ENCODE data around the gene TMC1. TPM values are rescaled to one million over a fixed set of nuclear protein-coding genes. Genes with fewer than 3 reads are reported as not detected.
A peak's percentile ranks its signal among the peaks of the same experiment; 100 is the strongest.
"Not testable (repeated sequence)": the region's sequence is repeated elsewhere in the genome, so short reads cannot be mapped to it uniquely, and the experiment has no call there.

TMC1 gene
- polyA plus RNA-seq (2012; ENCODE audit: insufficient read depth, insufficient read length), result not detected

DNA sequence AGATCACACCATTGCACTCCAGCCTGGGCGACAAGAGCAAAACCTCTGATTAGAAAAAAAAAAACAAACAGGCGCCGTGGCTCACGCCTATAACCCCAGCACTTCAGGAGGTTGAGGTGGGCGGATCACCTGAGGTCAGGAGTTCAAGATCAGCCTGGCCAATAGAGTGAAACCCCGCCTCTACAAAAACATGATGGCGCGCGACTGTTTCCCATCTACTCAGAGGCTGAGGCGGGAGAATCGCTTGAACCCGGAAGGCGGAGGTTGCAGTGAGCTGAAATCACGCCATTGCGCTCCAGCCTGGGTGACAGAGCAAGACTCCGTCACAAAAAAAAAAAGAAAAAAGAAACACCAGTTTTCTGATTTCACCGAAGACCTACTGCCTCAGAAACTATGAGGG, at the start of gene TMC1:
TMC1 (plus strand) TSS at position 193 of the 400 bp plus-strand sequence. CDS start 127,041 bp downstream, outside the sequence.
- H3K4me3 ChIP-seq (ENCODE audit: low read length); DNase-seq (ENCODE audit: low read depth, low spot score): not testable (repeated sequence)

DNA sequence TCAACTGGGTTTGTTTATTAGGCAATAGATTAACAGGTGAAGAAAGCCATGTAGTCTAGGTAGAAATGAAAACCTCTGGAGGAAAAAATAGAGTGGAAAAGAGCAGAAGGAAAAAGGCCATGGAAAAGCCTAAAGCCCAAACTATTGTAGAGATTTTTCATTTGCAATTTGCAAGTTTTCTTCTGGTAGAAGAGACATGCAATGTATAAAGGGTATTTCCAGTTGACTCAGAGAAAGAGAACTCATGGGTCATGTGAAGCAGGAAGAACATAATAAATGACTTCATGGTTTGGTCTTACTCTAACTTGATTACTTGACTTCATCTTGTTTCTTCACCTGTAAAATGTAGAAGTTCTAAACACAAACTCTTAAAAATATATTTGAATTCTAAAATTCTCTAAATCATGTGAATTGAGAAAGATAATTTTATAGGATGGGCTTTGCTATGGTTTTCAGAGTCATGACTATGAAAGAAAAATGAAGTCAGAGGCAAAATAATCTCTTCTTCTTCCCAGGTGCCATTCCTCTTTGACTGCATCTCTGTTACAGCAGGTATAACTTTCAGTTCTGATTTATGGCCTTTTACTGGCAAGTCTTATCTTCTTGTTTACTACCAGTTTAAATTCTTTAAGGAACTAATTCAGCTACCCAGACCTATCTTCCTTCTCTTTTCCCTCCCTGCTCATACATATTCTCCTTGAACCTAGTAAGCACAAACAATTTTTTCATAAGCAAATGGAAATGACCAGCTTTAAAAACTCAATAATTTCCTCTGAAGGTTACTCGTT, 47.7 kb upstream of the TMC1 start:
- H3K4me3 ChIP-seq (ENCODE audit: low read length), result no peak overlapping the region
- no peak for DNase-seq (ENCODE audit: low read depth, low spot score)

GRCh38 chr9:72474676-72475075, 46.7 kb upstream of the TMC1 start:
- no peak for DNase-seq (ENCODE audit: low read depth, low spot score)
- H3K4me3 ChIP-seq (ENCODE audit: low read length), result no peak overlapping the region

DNA sequence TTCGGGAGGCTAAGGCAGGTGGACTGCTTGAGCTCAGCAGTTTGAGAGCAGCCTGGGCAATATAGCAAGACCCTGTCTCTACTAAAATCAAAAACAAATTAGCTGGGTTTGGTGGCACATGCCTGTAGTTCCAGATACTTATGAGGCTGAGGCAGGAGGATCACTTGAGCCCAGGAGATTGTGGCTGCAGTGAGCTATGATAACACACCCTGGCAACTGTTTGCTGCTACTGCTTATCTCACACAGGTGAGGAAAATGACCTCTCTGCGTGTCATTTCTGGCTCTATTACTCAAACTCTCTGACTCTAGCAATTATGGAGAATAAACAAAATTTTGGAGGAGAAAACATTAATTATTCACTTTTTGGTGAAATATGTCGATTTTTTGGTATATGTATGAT, 45.3 kb upstream of the TMC1 start:
- no peak for DNase-seq (ENCODE audit: low read depth, low spot score)
- H3K4me3 ChIP-seq (ENCODE audit: low read length), result no peak overlapping the region

- H3K4me3 ChIP-seq (ENCODE audit: low read length), result no peak overlapping the region
- no peak for DNase-seq (ENCODE audit: low read depth, low spot score)
Observed at GRCh38 chr9:72476617-72477437, 44.6 kb upstream of the TMC1 start.

DNA sequence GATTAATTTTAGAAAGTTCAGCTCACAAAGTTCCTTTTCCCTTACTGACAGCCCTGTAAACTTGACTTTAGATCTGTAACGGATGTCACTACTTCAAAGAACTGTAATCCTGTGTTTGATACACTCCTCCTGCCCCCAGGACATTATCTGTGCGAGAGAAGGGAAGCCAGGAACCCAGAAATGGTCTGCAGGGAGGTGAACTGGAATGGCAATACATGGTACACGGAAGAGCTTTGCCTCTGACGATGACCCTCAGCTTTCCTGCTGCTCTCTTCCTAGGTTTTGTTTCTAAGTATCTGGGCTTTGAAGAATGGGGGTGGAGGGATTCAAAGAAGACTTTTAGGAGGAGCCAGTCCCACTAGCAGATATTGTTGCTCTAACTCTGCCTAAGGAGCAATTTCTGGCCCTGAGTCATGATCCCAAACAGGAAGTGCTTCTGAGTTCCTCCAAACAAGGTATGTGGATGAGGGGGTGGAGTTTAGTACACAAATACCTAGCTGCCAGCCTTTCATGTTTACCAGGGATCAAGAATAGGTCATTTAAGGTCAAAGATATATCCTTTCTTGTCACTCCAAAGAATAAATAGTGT, 43.4 kb upstream of the TMC1 start:
- peak; percentile 19 for DNase-seq (ENCODE audit: low read depth, low spot score)

DNA sequence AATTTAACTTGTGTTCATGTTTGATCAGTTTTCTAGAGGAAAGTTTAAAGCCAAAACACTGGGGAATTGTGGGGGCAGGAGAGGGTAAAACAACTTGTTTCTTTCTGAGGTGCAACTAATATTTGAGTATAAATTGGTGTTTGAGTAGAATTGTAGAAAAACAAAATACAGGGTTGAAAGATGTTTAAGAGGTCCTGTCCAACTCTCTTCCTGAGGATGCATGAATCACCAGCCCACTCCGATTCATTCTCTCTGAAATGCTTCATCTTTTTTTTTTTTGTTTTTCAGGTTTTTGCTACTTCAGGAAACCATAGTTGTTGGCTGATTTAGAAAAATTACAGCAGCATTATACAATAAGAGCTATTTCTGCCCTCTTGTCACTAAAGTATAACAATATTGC, 42.4 kb upstream of the TMC1 start:
- DNase-seq (ENCODE audit: low read depth, low spot score), result no peak
- H3K4me3 ChIP-seq (ENCODE audit: low read length), result no peak overlapping the region

More for the DNA sequence above, 43.4 kb upstream of the TMC1 start:
- H3K4me3 ChIP-seq (ENCODE audit: low read length), result no peak overlapping the region

DNA sequence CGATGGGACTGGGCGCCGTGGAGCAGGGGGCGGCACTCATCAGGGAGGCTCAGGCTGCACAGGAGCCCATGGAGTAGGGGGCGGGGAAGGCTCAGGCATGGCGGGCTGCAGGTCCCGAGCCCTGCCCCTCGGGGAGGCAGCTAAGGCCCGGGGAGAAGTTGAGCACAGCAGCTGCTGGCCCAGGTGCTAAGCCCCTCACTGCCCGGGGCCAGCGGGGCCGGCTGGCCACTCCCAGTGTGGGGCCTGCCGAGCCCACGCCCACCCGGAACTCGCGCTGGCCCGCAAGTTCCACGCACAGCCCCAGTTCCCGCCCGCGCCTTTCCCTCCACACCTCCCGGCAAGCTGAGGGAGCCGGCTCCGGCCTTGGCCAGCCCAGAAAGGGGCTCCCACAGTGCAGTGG, 41.1 kb upstream of the TMC1 start:
- DNase-seq (ENCODE audit: low read depth, low spot score); H3K4me3 ChIP-seq (ENCODE audit: low read length): not testable (repeated sequence)

- H3K4me3 ChIP-seq (ENCODE audit: low read length), result no peak overlapping the region
- no peak for DNase-seq (ENCODE audit: low read depth, low spot score)
Observed at GRCh38 chr9:72480921-72481320, 40.5 kb upstream of the TMC1 start.

GRCh38 chr9:72485821-72486593, 35.4 kb upstream of the TMC1 start:
- DNase-seq (ENCODE audit: low read depth, low spot score), result no peak
- H3K4me3 ChIP-seq (ENCODE audit: low read length), result no peak overlapping the region

- no peak for DNase-seq (ENCODE audit: low read depth, low spot score)
- no peak overlapping the region for H3K4me3 ChIP-seq (ENCODE audit: low read length)
Observed at GRCh38 chr9:72486594-72486955, 34.8 kb upstream of the TMC1 start.

GRCh38 chr9:72487665-72488064, 33.7 kb upstream of the TMC1 start:
- DNase-seq (ENCODE audit: low read depth, low spot score); H3K4me3 ChIP-seq (ENCODE audit: low read length): not testable (repeated sequence)

DNA sequence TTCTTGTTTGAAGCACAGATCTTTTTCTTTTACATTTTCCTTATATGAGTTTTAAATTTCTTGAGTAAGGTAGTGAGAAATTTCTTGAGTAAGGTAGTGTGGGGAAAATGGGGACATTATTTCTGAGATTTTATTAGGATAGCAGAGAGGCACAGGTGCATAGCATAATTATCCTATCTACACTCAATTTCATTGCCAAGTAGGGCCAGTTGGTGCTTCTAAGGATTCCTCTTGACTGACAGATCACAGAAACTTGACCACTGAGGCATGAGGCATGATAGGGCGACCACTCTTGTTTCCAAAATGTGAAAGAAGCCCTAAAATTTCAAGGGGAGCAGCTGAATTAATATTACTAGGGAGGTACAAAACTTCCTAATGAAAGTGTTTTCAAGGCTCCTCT, 31.4 kb upstream of the TMC1 start:
- DNase-seq (ENCODE audit: low read depth, low spot score), result no peak
- H3K4me3 ChIP-seq (ENCODE audit: low read length), result no peak overlapping the region

GRCh38 chr9:72491242-72491641, 30.2 kb upstream of the TMC1 start:
- H3K4me3 ChIP-seq (ENCODE audit: low read length), result no peak overlapping the region
- no peak for DNase-seq (ENCODE audit: low read depth, low spot score)

DNA sequence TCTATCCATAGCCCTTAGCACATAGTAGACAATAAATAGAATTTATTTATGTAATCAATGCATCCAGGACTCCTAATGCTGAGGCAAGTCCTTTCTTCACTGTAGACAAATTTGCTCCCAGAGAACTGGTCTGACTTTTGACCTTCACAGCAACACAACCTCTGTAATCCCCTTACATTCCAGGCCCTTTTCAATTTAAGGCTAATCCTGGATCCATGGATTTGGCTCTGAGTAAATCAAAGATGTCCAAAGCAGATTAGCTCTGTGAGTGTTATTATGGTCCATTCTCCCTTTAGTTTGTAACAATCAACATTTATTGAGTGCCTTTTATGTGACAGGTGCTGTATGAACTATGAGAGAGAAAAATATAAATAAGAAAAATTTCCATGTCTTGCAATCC, 27.4 kb upstream of the TMC1 start:
- no peak overlapping the region for H3K4me3 ChIP-seq (ENCODE audit: low read length)

DNA sequence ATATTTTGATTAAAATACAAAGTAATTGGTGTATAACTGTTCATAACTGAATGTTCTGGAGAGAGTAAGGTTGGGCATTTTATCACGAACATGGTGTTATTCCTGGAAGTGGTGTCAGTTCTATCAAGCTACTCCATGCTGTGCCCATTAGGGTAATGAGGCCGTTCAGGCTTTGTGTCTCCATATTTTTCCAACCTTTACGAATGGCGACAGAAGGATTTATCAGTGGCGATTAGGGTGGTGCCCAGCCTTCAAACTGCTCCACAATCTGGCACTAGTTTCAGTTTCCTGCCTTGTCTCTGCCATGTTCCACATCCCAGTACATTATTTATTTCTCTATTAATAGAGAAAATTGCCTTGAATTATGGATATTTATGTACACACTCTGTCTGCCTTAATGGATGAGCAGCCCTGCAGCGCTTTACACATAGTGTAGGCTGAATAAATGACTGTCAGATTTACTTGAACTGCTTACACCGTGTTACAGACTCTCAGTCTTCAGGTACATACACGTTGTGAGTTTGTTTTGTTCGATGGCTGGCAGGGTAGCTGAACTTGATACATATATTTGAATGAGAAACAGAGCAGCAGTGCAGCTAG, 23.9 kb upstream of the TMC1 start:
- DNase-seq (ENCODE audit: low read depth, low spot score), result no peak
- H3K4me3 ChIP-seq (ENCODE audit: low read length), result no peak overlapping the region

More for the DNA sequence above, 27.4 kb upstream of the TMC1 start:
- DNase-seq (ENCODE audit: low read depth, low spot score), result no peak

GRCh38 chr9:72506615-72507014, 14.8 kb upstream of the TMC1 start:
- no peak for DNase-seq (ENCODE audit: low read depth, low spot score)
- H3K4me3 ChIP-seq (ENCODE audit: low read length), result no peak overlapping the region

GRCh38 chr9:72509053-72509452, 12.4 kb upstream of the TMC1 start:
- no peak overlapping the region for H3K4me3 ChIP-seq (ENCODE audit: low read length)
- no peak for DNase-seq (ENCODE audit: low read depth, low spot score)

DNA sequence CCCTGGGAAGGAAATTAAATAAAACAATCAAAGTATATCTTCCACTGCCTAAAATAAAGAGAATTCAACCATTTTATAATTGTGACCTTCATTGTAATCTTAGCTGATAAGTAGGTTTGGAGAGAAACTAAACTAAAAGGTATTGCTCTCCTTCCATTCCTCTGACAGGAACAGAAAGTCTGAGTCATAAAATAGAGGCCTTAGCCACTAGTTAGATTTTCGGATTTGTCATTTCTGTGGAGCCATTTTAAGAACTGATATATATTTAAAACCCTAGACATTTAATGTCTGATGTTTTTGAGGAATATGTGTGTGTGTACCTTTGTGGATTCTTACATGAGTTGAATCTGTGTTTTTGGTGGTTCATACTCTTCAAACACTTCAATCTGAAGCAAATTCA, 11.8 kb upstream of the TMC1 start:
- no peak overlapping the region for H3K4me3 ChIP-seq (ENCODE audit: low read length)
- no peak for DNase-seq (ENCODE audit: low read depth, low spot score)

All from Jurkat, Clone E6-1 (cell line).